GM18517 (cell line): ENCODE results near the gene POLR2L.

ENCODE experiments used
- ATAC-seq: cut with Tn5 transposase; IDR thresholded peaks from one replicate; pipeline ENCODE4 v1.9.1; 2021; ENCODE audit warnings: mild to moderate bottlenecking, moderate library complexity; ENCODE audit not compliant: unreplicated experiment

The POLR2L gene

DNA sequence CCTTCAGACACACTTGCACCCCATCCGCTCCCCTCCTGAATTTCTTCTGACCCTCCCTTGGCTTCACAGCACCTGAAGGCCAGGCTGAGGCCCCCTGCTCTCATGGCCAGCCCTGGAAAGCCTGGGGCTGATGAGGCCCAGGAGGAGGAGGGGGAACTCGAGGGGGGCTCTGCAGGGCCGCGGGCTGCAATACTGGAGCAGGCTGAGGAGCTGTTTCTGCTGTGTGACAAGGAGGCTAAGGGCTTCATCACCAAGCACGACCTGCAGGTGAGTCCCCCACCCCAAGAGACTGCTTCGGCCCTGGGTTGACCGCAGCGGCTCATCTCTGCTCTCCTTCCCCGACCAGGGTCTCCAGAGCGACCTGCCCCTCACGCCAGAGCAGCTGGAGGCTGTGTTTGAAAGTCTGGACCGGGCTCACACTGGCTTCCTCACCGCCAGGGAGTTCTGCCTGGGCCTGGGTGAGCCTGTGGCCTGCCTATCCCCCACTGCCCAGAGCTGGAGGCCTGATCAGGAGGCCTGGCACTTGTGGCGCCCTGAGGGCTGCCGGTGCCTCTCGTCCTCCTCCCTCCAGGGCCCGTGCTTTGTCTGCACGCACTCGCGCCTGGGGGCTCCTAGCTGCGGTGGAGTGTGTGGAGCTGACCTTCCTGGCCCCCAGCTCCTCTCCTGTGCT, 13.7 kb downstream of the POLR2L start:
- no peak for ATAC-seq

DNA sequence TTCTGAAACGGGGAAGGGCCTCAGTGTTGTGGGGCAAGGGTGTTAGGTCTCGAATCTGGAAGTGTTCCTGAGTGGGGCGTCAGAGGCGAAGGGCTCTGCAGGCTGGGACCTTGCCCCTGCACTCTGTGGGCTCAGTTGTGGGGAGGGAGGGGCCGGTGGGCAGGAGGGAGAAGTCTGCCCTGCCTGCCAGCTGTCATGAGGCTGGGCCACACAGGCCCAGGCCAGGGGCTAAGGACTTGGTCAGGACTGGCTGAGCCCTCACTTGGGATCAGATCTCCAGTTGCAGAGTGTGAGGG, 14.5 kb downstream of the POLR2L start, which contains the start of gene CRACR2B:
Gene CRACR2B, plus strand, starts transcription at position 23 of the 296 bp plus-strand sequence. CDS start 689 bp downstream, outside the sequence.
- no peak for ATAC-seq

DNA sequence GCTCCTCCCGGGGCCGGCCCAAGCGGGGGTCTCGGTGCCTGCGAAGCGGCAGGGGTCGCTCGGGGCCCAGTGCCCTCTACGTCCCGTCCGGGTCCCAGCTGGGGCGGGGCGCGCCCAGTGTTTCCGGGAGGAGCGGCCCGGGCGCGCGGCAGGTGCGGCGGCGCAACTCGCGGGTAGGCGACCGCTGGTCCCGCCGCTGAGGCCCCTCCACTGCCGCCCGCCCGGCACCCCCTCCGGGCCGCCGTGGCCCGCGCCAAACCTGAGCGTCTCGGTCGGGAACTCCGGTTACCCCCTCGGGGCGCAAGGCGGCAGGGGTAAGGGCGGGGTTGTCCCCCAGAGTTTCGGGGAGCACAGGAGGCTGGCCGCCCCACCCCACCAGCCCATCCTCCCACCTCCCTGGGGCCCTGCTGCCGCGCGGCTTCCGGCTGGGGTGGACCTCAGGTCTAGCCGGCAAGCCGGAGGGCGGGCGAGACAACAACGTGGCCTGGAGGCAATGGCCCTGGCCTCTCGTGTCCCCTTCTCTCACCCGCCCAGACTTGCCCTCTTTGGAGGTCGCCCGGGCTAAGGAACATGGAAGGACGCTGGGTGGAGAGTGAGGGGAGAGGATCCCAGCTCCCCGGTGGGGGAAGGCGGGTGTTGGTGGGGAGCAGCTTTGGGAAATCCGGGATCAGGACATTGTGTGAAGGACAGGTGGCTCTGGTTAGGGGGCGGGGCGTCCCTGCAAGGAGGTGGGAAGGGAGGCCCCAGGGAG, 15.0 kb downstream of the POLR2L start:
- no peak for ATAC-seq

DNA sequence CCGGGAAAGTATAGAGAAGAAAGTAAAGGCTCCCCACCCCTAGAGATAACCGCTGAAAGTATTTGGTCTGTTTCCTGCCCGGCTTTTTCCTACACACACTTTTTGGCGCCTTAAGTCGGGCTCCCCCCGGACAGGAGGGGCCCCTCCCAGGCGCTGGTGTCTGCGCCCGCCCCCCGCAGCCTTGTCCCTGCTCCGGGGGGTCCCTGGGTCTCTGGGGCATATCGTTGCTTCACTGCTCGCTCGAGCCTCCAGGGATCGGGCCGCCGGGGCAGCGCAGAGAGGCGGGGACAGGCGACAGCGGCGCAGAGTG, 15.5 kb downstream of the POLR2L start:
- ATAC-seq = no peak

DNA sequence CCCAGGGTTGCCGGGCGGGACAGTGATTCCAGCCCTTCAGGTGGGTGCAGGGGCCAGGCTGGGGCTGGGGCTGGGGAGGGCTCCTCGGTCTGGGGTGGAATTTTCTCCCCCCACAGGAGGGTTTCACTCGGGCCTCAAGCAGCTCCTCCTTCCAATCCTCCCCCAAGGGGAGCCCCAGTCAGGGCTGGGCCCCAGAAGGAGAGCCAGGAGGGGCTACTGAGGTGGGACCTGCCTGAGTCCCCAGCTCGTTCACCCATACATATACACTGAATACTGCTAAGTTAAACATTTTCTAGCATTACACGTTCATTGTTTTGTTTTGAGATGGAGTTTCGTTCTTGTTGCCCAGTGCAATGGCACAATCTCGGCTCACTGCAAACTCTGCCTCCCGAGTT, 16.1 kb downstream of the POLR2L start:
- ATAC-seq = no peak

DNA sequence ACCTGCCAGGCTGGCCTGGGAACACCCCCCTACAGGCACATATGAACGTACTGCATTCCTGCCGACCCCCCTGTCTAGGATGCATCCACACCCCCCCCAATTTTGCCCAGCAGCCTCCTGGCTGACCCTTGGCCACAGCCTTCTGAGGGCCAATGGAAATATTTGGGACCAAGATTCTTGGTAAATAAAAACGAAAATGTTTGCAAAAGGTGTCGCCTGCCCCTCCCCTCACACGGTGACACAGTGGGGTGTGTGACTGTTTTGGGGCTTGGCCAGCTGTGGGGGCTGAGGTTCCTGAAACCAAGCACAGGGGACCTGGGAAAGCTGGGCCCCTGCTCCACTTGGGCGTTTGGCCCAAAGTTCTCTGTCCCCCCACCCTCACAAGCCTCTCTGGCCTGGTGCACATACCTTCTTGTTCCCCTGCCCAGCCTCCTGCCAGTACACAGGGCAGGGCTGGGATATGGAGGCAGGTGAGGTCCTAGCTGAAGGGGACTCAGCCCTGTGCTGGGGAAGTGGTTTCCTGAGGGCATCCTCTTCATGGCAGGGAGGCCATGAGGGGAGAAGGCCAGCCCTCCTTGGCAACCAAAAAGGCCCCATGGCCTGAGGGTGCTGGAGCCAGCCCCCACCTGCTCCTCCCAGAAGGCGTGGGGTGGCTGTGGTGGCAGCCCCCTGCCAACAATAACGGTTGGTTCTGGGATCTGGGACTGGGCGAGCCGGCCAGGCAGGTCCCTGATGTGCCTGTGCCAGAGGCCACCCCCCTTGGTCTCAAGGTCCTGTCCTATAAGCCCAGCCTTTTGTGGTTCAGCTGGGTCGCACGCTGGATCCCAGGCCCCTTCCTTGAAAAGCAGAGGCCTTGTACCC, 16.7 kb downstream of the POLR2L start:
- ATAC-seq = no peak

DNA sequence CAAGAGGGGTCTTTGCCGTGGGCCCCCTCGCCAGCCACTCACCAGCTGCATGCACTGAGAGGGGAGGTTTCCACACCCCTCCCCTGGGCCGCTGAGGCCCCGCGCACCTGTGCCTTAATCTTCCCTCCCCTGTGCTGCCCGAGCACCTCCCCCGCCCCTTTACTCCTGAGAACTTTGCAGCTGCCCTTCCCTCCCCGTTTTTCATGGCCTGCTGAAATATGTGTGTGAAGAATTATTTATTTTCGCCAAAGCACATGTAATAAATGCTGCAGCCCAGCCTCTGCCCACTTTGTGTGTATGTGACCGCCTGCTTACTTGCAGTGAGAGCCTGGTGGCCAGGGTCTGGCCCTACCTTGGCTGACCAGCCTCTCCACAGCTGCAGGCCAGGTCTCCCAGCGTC, 17.4 kb downstream of the POLR2L start:
- ATAC-seq = no peak

DNA sequence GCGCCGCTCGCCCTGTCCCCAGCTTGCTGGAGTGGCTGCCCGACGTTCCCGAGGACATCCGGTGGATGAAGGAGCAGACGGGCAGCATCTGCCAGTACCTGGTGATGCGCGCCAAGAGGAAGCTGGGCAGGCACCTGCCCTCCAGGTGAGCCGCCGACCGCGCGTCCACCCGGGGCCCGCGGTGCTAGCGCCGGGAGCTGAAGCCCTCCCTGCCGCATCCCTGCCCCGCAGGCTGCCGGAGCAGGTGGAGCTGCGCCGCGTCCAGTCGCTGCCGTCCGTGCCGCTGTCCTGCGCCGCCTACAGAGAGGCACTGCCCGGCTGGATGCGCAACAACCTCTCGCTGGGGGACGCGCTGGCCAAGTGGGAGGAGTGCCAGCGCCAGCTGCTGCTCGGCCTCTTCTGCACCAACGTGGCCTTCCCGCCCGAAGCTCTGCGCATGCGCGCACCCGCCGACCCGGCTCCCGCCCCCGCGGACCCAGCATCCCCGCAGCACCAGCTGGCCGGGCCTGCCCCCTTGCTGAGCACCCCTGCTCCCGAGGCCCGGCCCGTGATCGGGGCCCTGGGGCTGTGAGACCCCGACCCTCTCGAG, 17.9 kb downstream of the POLR2L start:
- no peak for ATAC-seq

DNA sequence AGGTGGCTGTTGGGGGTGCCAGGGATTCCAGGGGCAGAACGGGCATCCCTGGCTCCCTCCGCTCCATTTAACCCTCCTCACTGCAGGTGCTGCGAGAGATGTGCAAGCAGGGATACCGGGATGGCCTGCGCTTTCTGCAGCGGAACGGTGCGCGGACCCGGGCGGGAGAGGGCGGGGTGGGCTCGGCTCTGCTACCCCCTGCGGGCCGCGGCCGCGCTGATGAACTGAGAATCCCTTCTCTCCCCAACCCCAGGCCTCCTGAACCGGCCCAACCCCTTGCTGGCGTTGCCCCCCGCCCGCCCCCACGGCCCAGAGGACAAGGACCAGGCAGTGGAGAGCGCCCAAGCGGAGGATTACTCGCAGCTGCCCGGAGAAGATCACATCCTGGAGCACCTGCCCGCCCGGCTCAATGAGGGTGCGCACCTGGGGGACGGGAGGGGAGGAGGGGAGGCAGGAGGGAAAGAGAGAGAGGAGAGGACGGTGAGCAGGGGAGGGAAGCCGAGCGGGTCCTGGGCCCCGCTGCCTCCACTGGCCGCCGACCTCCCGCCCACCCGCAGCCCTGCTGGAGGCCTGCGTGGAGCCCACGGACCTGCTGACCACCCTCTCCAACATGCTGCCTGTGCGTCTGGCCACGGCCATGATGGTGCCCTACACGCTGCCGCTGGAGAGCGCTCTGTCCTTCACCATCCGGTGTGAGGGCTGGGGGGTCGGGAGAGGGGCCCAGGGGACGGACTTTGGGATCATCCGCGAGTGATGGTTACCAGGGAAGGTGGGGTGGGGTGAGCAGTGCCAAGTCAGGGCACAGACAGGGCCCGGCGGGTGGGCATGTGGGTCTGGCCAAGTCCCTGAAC, 18.7 kb downstream of the POLR2L start:
- ATAC-seq = no peak

DNA sequence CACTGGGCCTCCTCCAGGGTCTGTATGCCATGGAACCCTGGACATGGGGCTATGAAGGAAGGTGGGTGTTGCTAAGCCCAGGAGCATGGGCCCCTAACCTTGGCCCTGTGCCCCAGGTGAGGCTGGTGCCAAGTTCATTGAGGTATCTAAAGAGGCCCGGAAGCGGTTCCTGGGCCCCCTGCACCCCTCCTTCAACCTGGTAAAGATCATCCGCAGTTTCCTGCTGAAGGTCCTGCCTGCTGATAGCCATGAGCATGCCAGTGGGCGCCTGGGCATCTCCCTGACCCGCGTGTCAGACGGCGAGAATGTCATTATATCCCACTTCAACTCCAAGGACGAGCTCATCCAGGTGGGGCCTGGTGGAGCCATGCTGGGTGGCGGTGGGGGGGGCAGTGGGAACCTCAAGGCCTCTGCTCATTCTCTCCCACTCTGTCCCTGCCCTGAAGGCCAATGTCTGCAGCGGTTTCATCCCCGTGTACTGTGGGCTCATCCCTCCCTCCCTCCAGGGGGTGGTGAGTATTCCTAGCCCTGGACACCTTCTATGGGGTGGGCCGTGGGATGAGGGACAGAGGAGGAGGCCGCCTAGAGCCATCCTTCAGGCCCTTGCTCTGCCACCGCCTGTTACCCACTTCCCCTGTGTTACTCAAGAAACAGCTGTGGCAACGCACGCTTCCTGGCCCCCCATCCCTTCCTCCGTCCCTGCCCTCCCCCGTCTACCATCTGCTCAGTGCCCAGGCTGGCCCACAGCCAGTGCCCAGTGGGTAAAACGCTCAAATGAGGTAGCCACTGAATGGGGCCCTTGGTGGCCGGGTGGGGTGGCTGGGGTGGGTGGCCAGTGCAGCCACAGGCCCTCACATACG, 20.6 kb downstream of the POLR2L start:
- ATAC-seq = no peak

DNA sequence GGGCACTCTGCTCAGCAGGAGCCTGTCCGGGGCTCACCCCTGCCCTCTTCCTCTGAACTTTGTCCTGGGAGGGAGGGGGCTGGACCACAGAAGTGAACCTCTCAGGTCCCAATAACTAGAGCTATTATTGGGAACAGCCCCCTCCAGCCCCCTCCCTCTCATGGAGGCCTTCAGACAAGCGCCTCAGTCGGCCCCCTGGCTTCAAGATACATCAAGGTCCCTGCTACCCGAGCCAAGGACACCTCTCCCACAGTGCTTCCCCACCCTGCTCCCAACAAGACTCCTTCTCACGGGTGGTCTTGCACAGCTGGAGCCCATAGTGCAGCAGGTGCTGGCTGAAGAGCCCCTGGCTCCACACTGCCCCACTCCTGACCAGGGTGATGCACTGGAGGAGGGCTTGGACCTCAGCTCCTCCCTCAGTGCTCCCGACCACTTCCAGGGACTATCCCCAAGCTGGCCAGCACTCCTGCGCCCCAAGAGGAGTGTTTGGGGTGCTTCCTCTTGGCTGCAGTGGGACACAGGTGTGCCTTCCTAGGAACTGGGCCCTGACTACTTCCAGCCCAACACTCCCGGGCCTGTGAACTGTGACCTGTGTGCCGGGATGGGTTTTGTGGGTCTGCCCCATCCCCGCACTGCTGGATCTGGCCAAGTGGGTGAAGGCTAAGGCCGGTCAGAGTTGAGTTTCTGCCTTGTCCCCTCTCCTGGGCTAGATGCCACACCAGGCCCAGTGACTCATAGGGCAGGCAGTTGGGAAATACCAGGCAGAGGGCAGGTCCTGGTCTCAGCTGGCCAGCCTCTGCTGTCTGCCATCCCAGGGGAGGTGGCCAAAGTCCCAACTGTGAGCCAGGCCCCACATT, 21.4 kb downstream of the POLR2L start:
- ATAC-seq = no peak

DNA sequence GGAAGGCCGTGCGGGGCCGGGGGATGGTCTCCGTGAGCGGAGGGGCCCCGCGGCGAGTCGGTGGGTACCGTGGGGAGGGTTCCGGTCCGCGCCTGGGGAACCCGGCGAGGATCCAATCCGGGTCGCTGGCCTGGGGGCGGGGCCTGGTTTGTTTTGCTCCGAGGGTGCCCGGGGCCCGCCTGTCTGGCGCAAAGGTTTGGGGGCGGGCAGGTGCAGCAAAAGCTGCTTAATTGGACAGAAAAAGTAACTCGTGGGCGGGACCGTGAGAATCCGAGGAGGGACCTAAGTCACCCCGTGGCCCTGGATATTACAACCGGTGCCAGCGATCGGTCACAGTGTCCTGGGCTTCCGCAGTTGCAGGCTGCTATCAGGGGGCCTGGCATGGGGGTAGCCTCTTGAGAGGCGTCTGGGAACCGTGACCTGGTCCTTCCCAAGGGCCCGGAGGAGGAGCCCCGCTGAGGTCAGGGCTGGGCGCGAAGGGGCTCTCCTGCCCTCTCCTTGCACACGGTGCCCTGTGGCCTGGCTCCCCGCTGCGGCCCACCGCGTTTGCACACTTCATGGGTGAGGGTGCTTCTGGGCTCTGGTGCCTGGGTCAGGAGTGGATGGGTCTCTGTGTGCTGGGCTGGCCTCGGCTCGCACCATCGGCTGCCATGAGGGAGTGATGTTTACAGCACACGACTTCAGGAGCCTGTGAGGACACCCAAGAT, 22.2 kb downstream of the POLR2L start:
- peak; percentile 64 for ATAC-seq

DNA sequence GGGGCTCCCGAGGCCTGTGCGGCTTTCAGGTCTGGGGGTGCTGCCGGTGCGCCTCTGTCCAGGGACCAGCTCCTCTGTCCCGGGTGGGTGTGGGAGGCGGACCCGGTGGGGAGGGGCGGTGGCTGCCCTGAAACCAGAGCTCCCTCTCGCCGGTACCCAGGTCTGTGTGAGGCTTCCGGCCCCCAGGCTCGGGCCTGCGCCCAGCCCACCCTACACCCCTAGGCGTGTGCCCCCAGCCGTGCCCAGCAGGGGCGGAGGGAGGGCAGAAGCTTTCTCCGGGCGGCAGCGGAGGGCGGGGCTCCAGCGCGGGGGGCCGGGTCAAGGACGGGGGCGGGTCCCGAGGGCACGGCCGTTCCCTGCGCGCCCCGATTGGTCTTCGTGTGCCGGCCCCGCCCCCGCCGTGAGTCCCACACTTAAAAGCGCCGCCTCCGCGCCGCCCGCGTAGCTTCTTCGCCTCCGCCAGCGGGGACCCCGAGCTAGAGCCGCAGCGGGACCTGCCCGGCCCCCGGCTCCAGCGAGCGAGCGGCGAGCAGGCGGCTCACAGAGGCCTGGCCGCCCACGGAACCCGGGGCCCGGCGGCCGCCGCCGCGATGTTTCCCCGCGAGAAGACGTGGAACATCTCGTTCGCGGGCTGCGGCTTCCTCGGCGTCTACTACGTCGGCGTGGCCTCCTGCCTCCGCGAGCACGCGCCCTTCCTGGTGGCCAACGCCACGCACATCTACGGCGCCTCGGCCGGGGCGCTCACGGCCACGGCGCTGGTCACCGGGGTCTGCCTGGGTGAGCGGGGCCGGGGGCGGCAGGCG, 23.0 kb downstream of the POLR2L start:
- ATAC-seq = peak; percentile 46

DNA sequence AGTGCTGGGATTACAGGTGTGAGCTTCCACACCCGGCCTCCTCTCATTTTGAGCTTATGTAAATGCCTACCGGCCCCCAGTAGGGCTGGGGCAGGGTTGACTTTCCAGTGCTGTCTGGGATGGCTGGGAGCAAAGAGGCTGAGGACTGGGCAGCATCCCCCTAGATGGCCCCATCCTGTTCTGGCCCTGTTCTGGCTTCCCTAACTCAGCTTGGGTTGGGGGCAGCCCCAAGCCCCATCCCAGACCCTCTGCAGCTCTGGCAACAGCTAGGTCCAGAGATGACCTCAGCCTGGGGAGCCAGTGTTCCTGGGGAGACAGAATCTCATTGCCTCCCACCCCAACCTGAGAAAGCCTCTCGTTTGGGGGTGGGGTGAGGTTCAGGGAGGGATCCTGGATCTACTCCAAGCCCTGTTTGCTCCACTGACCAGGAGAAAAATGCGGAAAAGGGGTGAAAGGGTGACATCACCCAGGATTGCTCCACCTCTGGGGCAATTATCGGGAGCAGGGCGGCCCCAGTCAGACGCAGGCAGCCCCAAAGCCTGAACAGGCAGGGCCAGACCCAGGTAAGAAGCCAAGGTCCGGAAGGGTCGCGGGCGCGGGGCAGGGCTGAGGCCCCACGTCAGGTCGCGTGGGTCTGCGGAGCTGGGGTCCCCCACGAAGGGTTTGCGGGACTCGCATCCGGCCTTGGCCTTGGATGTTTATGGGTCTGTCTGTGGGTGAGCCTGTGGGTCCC, 23.8 kb downstream of the POLR2L start, which contains the start of gene PNPLA2:
Gene PNPLA2, plus strand, starts transcription at position 519 of the 733 bp plus-strand sequence. CDS start 805 bp downstream, outside the sequence.
- no peak for ATAC-seq

DNA sequence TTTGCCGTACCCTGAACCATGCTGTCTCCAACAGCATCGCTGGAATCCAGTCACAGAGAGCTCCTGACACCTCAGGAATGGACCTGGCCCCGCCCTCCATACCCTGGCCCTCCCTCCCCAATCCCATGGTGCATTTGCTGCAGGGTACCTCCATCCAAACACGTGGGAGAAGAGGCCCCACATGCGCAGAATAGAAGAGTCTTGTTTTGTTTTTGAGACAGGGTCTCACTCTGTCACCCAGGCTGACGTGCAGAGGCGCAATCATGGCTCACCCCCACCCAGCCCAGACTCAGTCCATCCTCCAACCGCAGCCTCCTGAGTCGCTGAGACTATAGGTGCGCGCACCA, 25.9 kb downstream of the POLR2L start:
- ATAC-seq = no peak

DNA sequence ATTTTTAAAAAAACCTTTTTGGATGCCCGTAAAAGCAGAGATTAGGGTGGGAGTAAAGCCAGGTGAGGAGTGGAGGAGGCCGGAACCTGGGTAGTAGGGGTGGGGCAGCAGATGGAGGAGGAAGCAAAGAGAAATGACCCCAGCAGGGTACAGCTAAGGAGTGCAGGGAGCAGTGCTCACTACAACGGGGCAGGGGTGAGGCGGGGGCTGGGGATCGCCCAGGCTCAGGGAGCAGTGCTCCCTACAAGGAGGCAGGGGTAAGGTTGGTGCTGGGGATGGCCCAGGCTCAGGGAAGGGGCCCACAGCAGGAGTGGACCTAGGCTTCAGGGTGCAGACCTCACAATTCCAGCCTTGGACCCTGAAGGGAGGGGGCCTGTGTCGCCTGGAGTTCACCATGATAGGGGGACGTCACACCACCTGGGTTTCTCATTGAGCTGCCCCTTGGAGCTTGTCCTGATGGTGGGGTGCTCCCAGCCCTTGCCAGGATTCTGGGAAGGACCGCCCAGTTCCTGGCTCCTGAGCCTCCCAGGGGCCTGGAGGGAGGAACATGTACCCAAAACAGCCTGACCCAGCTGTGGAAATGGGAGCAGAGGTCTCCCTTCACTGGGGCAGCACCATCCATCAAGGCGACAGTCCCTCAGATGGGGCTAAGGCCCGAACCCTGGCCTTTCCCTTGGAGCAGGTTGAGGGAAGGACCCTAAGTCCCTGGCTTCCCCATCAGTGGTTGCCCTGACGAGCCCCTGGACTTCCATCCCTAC, 26.5 kb downstream of the POLR2L start:
- no peak for ATAC-seq
